Measurements from ENCODE around the gene ACOX2. TPM values are rescaled to one million over a fixed set of nuclear protein-coding genes. Genes with fewer than 3 reads are reported as not detected.
A peak's percentile ranks its signal among the peaks of the same experiment; 100 is the strongest.

Gene ACOX2
- total and polyA plus RNA-seq, 4 donors: 11.1 to 33.3 (median 15.6) TPM

- H3K4me3 ChIP-seq (ENCODE audit: low read depth, low read length): no peak overlapping the region
- no peaks in the 10 kb centered on the region for H3K27me3 ChIP-seq (ENCODE audit: control insufficient read depth, insufficient read depth, low read length)
- no peaks in the 10 kb centered on the region for H3K9me3 ChIP-seq (ENCODE audit: control insufficient read depth, insufficient read depth, low read length)
- DNase-seq (ENCODE audit: low read depth in 4 of 6, low spot score in 6 of 6): no peak
- H3K27ac ChIP-seq (ENCODE audit: low read depth, low read length): no peak overlapping the region
- WGBS (ENCODE audit: insufficient coverage): 53% methylated on average over 6 of the region's 8 CpGs
- H3K36me3 ChIP-seq (ENCODE audit: control insufficient read depth, insufficient read depth, low read length): peaks cover 3% of the 10 kb centered on the region
- peaks cover 19% of the 10 kb centered on the region for H3K4me1 ChIP-seq (ENCODE audit: control insufficient read depth, insufficient read depth, low read length)
Observed at GRCh38 chr3:58520403-58521335, 16.3 kb downstream of the ACOX2 start.

GRCh38 chr3:58519668-58520402 is 17.2 kb downstream of the ACOX2 start:
- Histone ChIP-seq H3K27ac (ENCODE audit: low read depth, low read length) (no peak overlapping the region), H3K4me3 (ENCODE audit: low read depth, low read length) (no peak overlapping the region), H3K36me3 (ENCODE audit: control insufficient read depth, insufficient read depth, low read length) (peaks cover 3% of the 10 kb centered on the region), H3K9me3 (ENCODE audit: control insufficient read depth, insufficient read depth, low read length) (no peaks in the 10 kb centered on the region), H3K27me3 (ENCODE audit: control insufficient read depth, insufficient read depth, low read length) (no peaks in the 10 kb centered on the region), H3K4me1 (ENCODE audit: control insufficient read depth, insufficient read depth, low read length) (peaks cover 19% of the 10 kb centered on the region)
- 83% methylated on average over 4 of the region's 6 CpGs for WGBS (ENCODE audit: insufficient coverage)
- no peak for DNase-seq (ENCODE audit: low read depth in 4 of 6, low spot score in 6 of 6)

DNA sequence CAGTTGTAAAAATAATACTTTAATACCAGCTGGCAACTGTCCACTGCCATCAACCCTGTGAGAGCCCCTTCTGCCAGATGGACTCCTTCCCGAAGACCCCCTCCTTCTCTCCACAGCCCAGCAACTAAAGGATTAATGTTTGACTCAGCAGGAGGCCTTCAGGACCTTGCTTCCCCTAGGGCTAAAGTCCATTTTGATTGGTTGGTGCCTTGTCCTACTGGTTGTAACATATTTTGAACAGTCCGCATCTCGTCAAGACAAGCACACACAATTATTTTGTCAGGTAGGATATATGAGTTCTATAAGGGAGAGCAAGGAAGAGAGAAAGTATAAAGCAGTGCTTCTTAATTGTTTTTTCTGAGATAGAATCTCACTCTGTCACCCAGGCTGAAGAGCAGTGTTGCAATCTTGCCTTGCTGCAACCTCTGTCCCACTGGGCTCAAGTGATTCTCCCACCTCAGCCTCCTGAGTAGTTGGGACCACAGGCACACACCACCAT is 18.6 kb downstream of the ACOX2 start:
- no peak overlapping the region for H3K27ac ChIP-seq (ENCODE audit: low read depth, low read length)
- peaks cover 19% of the 10 kb centered on the region for H3K4me1 ChIP-seq (ENCODE audit: control insufficient read depth, insufficient read depth, low read length)
- WGBS (ENCODE audit: insufficient coverage): no CpG with 5 or more reads among the region's 3 CpGs
- peak in 2 of 6 donors; percentile 58 to 66 for DNase-seq (ENCODE audit: low read depth in 4 of 6, low spot score in 6 of 6)
- no peaks in the 10 kb centered on the region for H3K27me3 ChIP-seq (ENCODE audit: control insufficient read depth, insufficient read depth, low read length)
- no peaks in the 10 kb centered on the region for H3K9me3 ChIP-seq (ENCODE audit: control insufficient read depth, insufficient read depth, low read length)
- H3K4me3 ChIP-seq (ENCODE audit: low read depth, low read length): no peak overlapping the region
- peaks cover 3% of the 10 kb centered on the region for H3K36me3 ChIP-seq (ENCODE audit: control insufficient read depth, insufficient read depth, low read length)

DNA sequence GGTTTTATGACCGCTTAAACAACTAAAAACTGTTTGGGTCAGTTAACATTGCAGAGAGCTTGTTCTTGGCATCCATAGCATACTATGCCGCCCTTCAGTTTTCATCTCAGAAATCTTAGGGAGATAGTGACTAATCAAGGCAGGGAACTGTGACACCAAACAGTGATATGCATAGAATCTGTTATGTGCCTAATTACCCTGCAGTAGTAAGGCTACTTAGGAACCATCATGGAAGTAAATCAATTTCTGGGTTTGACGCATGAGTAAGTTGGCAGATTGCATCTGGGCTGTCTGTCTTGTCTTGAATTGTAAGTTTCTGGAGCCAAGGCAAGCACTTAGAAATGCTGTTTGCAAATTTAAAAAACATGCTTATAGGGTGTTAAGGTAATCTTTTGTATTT is 22.6 kb downstream of the ACOX2 start:
- Histone ChIP-seq H3K27ac (ENCODE audit: low read depth, low read length) (no peak overlapping the region), H3K4me3 (ENCODE audit: low read depth, low read length) (no peak overlapping the region), H3K27me3 (ENCODE audit: control insufficient read depth, insufficient read depth, low read length) (no peaks in the 10 kb centered on the region), H3K9me3 (ENCODE audit: control insufficient read depth, insufficient read depth, low read length) (no peaks in the 10 kb centered on the region), H3K36me3 (ENCODE audit: control insufficient read depth, insufficient read depth, low read length) (no peaks in the 10 kb centered on the region), H3K4me1 (ENCODE audit: control insufficient read depth, insufficient read depth, low read length) (no peaks in the 10 kb centered on the region)
- no CpG with 5 or more reads among the region's 3 CpGs for WGBS (ENCODE audit: insufficient coverage)
- peak in 2 of 6 donors; percentile 50 to 60 for DNase-seq (ENCODE audit: low read depth in 4 of 6, low spot score in 6 of 6)

DNA sequence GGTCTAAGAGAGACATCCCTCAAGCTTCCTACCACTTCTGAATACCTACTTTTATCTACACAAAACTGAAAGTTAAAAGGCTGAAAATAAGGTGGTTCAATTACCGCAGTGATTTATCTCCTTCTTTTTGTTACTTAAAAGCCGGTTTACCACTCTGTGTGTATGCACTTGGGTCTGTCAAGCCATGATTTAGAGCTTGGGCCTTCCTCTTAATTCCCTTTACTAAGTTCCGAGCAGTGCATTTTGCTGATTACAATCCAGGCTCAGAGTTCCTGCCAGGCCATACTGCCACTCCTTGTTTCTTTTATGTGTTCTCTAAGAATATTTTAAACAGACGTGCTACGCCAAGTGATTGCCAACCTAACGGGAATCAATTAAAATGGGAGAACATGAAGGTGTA is 28.6 kb downstream of the ACOX2 start:
- no peaks in the 10 kb centered on the region for H3K27me3 ChIP-seq (ENCODE audit: control insufficient read depth, insufficient read depth, low read length)
- no peaks in the 10 kb centered on the region for H3K4me1 ChIP-seq (ENCODE audit: control insufficient read depth, insufficient read depth, low read length)
- no peaks in the 10 kb centered on the region for H3K9me3 ChIP-seq (ENCODE audit: control insufficient read depth, insufficient read depth, low read length)
- peaks cover 3% of the 10 kb centered on the region for H3K36me3 ChIP-seq (ENCODE audit: control insufficient read depth, insufficient read depth, low read length)
- no peak overlapping the region for H3K4me3 ChIP-seq (ENCODE audit: low read depth, low read length)
- H3K27ac ChIP-seq (ENCODE audit: low read depth, low read length): no peak overlapping the region
- peak in 2 of 6 donors; percentile 39 to 46 for DNase-seq (ENCODE audit: low read depth in 4 of 6, low spot score in 6 of 6)
- 40% methylated on average over 1 of the region's 6 CpGs for WGBS (ENCODE audit: insufficient coverage)

GRCh38 chr3:58507356-58508078 is 29.5 kb downstream of the ACOX2 start:
- WGBS (ENCODE audit: insufficient coverage): no CpG with 5 or more reads among the region's 2 CpGs
- Histone ChIP-seq H3K36me3 (ENCODE audit: control insufficient read depth, insufficient read depth, low read length) (peaks cover 3% of the 10 kb centered on the region), H3K4me3 (ENCODE audit: low read depth, low read length) (no peak overlapping the region), H3K27me3 (ENCODE audit: control insufficient read depth, insufficient read depth, low read length) (no peaks in the 10 kb centered on the region), H3K27ac (ENCODE audit: low read depth, low read length) (no peak overlapping the region), H3K4me1 (ENCODE audit: control insufficient read depth, insufficient read depth, low read length) (no peaks in the 10 kb centered on the region), H3K9me3 (ENCODE audit: control insufficient read depth, insufficient read depth, low read length) (no peaks in the 10 kb centered on the region)
- peak in 1 of 6 donors; percentile 64 for DNase-seq (ENCODE audit: low read depth in 4 of 6, low spot score in 6 of 6)

DNA sequence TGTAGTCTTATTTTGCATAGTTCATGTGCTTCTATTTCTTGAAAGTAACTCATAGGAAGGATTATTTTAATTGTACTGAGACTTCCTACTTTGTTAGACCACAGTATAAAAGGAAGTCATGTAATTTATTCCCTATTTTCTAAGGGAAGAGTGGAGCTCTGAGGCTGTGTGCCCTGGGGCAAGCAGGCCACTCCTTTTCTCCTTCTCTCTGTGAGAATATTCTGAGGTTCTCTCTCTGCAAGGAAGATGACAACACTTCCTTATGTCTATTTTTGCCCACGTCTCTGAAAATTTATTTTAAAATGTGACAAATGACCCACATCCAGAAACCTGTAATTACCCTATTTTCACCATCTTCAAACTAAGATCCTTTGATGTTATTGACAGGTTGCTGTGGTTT is 34.1 kb downstream of the ACOX2 start:
- Histone ChIP-seq H3K9me3 (ENCODE audit: control insufficient read depth, insufficient read depth, low read length) (no peaks in the 10 kb centered on the region), H3K27me3 (ENCODE audit: control insufficient read depth, insufficient read depth, low read length) (no peaks in the 10 kb centered on the region), H3K27ac (ENCODE audit: low read depth, low read length) (no peak overlapping the region), H3K4me1 (ENCODE audit: control insufficient read depth, insufficient read depth, low read length) (peaks cover 3% of the 10 kb centered on the region), H3K36me3 (ENCODE audit: control insufficient read depth, insufficient read depth, low read length) (peaks cover 3% of the 10 kb centered on the region), H3K4me3 (ENCODE audit: low read depth, low read length) (no peak overlapping the region)
- WGBS (ENCODE audit: insufficient coverage): no CpG with 5 or more reads among the region's 1 CpG
- no peak for DNase-seq (ENCODE audit: low read depth in 4 of 6, low spot score in 6 of 6)

DNA sequence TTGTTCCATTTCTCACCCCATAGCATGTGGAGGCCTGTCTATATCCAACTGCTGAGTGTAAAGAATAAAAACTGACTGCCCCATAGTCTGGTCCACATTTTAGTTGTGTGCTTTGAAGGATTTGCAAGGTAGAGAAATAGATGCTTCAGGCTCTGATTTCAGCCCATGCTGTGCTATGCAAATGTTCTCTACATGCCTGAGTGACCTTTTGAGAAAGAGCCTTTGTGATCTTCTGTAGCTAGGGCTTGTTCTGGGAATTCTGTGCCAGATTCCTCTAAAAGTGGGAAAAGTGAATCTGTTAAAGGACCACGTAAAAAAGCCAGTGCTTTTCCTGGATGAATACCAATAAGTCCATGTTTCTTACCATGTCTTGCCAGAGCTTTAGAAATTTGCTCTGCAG is 39.9 kb downstream of the ACOX2 start:
- H3K36me3 ChIP-seq (ENCODE audit: control insufficient read depth, insufficient read depth, low read length): no peaks in the 10 kb centered on the region
- H3K27me3 ChIP-seq (ENCODE audit: control insufficient read depth, insufficient read depth, low read length): no peaks in the 10 kb centered on the region
- H3K4me3 ChIP-seq (ENCODE audit: low read depth, low read length): no peak overlapping the region
- no peaks in the 10 kb centered on the region for H3K9me3 ChIP-seq (ENCODE audit: control insufficient read depth, insufficient read depth, low read length)
- peak overlapping the region; percentile 70 for H3K27ac ChIP-seq (ENCODE audit: low read depth, low read length)
- H3K4me1 ChIP-seq (ENCODE audit: control insufficient read depth, insufficient read depth, low read length): peaks cover 5% of the 10 kb centered on the region
- WGBS (ENCODE audit: insufficient coverage): no CpG with 5 or more reads among the region's 1 CpG
- peak in 3 of 6 donors; percentile 52 to 90 (median 80) for DNase-seq (ENCODE audit: low read depth in 4 of 6, low spot score in 6 of 6)

DNA sequence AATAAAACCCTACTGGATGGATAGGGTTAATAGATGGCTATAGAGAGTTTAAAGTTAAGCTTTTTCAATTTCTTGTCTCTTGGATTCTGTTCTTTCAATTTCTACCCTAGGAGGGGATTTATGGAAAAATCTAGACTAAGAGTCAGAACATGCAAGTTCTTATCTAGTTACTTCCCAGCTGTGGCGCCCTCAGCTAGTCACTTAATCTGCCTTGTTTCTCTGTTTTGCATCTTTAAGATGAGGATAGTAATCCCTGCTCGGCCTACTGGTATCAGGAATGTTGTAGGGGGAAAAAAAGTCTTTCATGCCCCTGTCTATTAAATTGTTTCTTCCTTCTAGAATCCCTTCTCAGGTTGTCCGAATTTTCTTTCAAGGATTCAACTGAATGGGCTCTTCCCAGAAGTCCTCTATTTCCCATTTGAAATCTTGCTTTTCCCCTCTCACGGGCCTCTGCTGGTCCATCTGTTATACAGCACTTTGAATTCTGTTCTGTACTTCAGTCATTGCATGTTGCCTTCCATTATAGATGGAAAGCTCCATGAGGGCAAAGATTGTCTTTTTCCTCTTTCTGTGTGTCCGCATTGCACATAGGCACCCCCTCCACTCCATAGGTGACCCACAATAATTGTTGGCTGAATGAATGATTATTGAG is 40.7 kb downstream of the ACOX2 start:
- Histone ChIP-seq H3K36me3 (ENCODE audit: control insufficient read depth, insufficient read depth, low read length) (no peaks in the 10 kb centered on the region), H3K27me3 (ENCODE audit: control insufficient read depth, insufficient read depth, low read length) (no peaks in the 10 kb centered on the region), H3K27ac (ENCODE audit: low read depth, low read length) (peak overlapping the region; percentile 70), H3K9me3 (ENCODE audit: control insufficient read depth, insufficient read depth, low read length) (no peaks in the 10 kb centered on the region), H3K4me1 (ENCODE audit: control insufficient read depth, insufficient read depth, low read length) (peaks cover 8% of the 10 kb centered on the region), H3K4me3 (ENCODE audit: low read depth, low read length) (no peak overlapping the region)
- peak in 1 of 6 donors; percentile 41 for DNase-seq (ENCODE audit: low read depth in 4 of 6, low spot score in 6 of 6)
- WGBS (ENCODE audit: insufficient coverage): 68% methylated on average over 2 of the region's 5 CpGs

All from spinal cord (tissue), 10 donors.